Transverse colon (tissue), 3 donors: ENCODE measurements around the gene ACP5.

Experiments
- POLR2A ChIP-seq: fragments of 450-650 bp; IDR thresholded peaks from one replicate; pipeline ENCODE4 v1.6.1; 2016; ENCODE audit warnings: antibody characterized with exemption, mild to moderate bottlenecking, moderate library complexity
- TF ChIP-seq, protein P1 (sequence below), 5 experiments: fragments of 200-600 bp in 3 of 5; fragments of 450-650 bp in 2 of 5; sonication (generic) in 3 of 5; IDR thresholded peaks; 1 replicate in 2 of 5; 2 replicates in 3 of 5; pipeline ENCODE4 v1.5.1; 2016 to 2017; ENCODE audit warnings: antibody characterized with exemption in 5 of 5, inconsistent platforms in 3 of 5, mild to moderate bottlenecking in 2 of 5, moderate library complexity in 1 of 5

DNA sequence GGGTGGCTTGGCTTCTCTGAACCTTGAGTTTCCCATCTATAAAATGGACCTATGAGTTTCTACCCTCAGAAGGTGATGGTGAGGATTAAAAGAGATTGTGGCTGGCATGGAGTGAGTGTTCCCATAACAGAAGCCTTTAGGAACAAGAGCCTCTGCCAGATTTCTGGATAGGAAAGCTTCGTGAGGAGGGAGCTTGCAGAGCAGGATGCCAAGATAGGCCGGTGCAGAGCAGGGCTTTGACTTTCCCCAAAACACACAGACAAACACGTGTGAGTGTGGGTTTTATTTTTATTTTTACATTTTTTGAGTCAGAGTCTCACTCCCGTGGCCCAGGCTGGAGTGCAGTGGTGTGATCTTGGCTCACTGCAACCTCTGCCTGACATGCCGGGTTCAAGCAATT is 42.5 kb downstream of the ACP5 start:
- TF ChIP-seq, protein P1, sequence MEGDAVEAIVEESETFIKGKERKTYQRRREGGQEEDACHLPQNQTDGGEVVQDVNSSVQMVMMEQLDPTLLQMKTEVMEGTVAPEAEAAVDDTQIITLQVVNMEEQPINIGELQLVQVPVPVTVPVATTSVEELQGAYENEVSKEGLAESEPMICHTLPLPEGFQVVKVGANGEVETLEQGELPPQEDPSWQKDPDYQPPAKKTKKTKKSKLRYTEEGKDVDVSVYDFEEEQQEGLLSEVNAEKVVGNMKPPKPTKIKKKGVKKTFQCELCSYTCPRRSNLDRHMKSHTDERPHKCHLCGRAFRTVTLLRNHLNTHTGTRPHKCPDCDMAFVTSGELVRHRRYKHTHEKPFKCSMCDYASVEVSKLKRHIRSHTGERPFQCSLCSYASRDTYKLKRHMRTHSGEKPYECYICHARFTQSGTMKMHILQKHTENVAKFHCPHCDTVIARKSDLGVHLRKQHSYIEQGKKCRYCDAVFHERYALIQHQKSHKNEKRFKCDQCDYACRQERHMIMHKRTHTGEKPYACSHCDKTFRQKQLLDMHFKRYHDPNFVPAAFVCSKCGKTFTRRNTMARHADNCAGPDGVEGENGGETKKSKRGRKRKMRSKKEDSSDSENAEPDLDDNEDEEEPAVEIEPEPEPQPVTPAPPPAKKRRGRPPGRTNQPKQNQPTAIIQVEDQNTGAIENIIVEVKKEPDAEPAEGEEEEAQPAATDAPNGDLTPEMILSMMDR (IDR thresholded peaks at IDR 0.05): no peak
- no peak for TF ChIP-seq POLR2A
